GM19372 (cell line): ENCODE results near the gene BRD8.
"Not testable (repeated sequence)": the region's sequence is repeated elsewhere in the genome, so short reads cannot be mapped to it uniquely, and the experiment has no call there.

Experiments
- ATAC-seq: cut with Tn5 transposase; IDR thresholded peaks from one replicate; pipeline ENCODE4 v1.9.1; 2021; ENCODE audit warnings: mild to moderate bottlenecking, low read depth, moderate library complexity; ENCODE audit not compliant: unreplicated experiment

The BRD8 gene, protein sequence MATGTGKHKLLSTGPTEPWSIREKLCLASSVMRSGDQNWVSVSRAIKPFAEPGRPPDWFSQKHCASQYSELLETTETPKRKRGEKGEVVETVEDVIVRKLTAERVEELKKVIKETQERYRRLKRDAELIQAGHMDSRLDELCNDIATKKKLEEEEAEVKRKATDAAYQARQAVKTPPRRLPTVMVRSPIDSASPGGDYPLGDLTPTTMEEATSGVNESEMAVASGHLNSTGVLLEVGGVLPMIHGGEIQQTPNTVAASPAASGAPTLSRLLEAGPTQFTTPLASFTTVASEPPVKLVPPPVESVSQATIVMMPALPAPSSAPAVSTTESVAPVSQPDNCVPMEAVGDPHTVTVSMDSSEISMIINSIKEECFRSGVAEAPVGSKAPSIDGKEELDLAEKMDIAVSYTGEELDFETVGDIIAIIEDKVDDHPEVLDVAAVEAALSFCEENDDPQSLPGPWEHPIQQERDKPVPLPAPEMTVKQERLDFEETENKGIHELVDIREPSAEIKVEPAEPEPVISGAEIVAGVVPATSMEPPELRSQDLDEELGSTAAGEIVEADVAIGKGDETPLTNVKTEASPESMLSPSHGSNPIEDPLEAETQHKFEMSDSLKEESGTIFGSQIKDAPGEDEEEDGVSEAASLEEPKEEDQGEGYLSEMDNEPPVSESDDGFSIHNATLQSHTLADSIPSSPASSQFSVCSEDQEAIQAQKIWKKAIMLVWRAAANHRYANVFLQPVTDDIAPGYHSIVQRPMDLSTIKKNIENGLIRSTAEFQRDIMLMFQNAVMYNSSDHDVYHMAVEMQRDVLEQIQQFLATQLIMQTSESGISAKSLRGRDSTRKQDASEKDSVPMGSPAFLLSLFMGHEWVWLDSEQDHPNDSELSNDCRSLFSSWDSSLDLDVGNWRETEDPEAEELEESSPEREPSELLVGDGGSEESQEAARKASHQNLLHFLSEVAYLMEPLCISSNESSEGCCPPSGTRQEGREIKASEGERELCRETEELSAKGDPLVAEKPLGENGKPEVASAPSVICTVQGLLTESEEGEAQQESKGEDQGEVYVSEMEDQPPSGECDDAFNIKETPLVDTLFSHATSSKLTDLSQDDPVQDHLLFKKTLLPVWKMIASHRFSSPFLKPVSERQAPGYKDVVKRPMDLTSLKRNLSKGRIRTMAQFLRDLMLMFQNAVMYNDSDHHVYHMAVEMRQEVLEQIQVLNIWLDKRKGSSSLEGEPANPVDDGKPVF

DNA sequence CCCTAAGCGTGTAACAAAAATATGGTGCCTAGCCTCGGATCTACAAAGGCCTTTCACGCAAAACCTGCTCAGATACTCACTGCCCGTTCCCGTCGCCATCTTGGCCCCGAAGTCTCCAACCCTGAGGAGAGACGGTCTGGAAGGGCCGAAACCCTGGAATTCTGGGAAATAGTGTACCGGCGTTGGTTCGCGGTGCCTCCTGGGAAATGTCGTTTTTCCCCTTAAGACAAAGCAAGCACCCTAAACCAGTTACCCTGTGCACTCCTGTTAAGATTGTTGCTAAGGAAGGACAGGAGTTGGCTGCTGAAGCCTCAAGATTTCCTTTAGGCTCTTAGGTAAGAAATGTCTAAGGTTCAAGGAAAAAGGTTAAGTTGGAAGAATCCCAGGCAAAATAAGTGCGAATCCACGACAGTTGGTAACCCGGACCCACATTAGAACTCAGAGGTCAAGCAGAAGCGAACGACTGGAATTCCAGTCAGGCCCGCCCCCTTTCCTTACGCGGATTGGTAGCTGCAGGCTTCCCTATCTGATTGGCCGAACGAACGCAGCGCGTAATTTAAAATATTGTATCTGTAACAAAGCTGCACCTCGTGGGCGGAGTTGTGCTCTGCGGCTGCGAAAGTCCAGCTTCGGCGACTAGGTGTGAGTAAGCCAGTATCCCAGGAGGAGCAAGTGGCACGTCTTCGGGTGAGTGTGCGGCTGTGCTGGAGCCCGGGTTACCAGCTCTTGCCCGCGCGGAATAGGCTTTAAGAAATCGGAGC, at the start of gene BRD8, which contains the start of gene KIF20A:
Gene BRD8 (minus strand): TSS at position 115 of the 761 bp plus-strand sequence. CDS start 16 bp downstream, at position 99.
Gene KIF20A (plus strand): TSS at position 597 of the 761 bp plus-strand sequence. CDS start 569 bp downstream, outside the sequence.
- peak; percentile 73 for ATAC-seq

GRCh38 chr5:138226910-138227309, 48.5 kb upstream of the BRD8 start:
- no peak for ATAC-seq

GRCh38 chr5:138224712-138225111, 46.3 kb upstream of the BRD8 start:
- ATAC-seq: no peak

- no peak for ATAC-seq
These were observed 45.1 kb upstream of the BRD8 start for GRCh38 chr5:138223532-138223931.

- no peak for ATAC-seq
These were observed 38.4 kb upstream of the BRD8 start for GRCh38 chr5:138216799-138217198.

DNA sequence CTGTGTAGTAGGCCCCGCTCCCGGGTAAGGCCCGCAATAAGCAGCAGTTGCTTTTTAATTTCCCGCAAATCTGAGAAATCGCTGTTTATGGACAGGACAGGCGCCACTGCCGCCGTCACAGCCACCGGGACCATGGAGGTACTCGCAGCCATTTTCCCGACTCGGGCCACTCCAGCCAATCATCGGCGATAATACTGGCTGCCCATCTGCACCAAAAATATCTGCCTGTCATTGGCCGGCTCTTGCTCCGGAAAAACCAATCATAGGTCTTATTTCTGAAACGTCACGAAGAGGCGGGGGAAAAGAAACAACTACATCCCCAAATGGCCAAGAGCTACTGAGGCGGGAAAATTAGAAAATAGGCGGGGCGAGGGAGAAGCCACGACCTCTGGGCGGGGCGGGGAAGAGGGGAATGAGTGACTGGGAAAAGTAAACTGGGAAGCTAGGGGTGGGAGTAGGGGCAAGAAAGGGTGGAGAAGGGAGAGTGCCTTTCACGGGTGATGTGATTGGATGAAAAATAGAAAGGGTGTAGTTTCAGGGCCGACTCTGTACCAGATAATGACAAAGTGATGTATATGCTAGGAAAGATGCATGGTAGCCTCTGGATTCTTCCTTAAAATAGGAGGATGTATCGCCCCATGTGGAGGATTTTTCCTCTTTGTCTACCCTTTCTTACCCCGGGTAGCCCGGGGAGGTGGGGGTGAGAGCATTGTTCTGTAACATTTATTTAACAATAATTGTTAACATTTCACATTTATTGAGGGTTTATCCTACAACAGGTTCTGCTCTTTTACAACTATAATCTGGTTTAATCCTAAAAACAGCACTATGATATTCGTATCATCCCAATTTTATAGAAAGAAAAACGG, 35.0 kb upstream of the BRD8 start, which contains the start of gene CDC23:
Gene CDC23 (minus strand): TSS at position 163 of the 869 bp plus-strand sequence. CDS start 11 bp downstream, at position 152.
- peak; percentile 99 for ATAC-seq

GRCh38 chr5:138212828-138213160, 34.4 kb upstream of the BRD8 start:
- ATAC-seq: peak; percentile 21

GRCh38 chr5:138210985-138211384, 32.6 kb upstream of the BRD8 start:
- ATAC-seq: no peak

DNA sequence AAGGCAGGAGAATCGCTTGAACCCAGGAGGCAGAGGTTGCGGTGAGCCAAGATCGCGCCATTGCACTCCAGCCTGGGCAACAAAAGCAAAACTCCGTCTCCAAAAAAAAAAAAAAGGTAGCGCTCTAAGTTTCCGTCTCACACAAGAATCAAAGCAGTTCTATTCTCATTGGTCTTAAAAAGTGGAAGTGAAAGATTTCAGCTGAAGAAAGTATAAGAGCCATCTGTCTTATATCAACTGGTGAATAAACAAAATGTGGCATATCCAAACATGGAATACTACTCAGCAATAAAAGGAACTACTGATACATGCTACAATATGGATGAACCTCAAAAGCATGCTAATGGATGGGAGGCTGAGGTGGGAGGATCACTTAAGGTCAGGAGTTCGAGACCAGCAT, 15.4 kb upstream of the BRD8 start:
- ATAC-seq: not testable (repeated sequence)

DNA sequence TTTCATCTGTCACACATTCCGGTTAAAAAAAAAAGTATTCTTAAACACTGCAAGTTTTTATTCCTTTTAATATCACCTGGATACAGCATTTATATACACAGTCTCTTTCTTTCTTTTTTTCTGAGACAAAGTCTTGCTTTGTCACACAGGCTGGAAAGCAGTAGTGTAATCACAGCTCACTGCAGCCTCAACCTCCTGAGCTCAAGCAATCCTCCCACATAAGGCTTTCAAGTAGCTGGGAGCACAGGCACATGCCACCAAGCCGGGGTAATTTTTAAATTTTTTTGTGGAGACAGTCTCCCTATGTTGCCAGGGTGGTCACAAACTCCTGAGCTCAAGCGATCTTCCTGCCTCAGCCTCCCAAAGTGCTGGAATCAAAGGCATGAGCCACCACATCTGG, 14.4 kb upstream of the BRD8 start:
- ATAC-seq: no peak

DNA sequence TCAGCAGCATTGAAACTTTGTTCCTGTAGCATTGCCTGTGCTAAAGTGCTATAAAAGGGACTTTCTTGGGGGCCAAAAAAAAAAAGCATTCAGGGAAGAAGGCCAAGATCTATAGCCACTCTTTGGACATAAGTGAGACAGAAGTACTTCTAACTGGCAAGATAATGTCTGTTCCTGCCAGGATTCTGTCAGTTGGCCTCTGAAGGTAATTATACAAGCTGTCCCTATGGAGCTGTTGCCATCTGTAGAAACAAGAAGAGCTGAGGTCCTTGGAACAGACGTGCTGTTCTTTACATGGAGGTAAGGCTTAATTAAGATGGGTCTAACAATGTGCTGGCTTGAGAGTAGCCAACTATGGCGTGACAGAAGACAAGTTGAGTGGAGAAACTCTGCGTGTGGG, 10.2 kb upstream of the BRD8 start:
- ATAC-seq: no peak

- ATAC-seq: no peak
These were observed 7.6 kb upstream of the BRD8 start for GRCh38 chr5:138186002-138186447.

DNA sequence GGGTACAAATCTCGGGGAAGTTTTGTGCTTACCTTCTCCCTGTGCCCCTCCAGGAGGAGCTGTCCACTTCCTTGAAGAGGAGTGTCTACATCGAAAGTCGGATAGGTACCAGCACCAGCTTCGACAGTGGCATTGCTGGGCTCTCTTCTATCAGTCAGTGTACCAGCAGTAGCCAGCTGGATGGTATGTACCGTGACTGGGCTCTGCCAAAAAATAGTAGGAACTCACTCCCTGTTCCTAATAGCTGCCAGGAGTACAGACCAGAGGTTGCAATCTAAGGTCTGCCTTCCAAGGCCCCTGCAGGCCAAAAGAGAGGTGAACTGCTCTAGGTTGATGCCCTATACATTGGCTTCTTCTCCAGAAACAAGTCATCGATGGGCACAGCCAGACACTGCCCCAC, 4.4 kb upstream of the BRD8 start:
- no peak for ATAC-seq

DNA sequence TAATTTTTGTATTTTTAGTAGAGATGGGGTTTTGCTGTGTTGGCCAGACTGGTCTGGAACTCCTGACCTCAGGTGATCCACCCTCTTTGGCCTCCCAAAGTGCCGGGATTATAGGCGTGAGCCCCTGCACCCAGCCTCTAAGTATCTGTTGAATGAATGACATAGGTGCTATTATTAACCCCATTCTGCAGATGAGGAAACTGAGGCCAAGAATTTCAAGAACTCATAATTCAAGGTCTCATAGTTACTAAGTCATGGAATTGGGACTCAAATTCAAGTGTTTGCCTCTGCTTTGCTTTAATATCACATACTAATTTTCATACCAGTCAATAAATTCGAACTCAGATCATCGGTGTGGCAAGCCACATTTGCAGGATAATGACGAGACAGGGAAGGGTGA, 2.4 kb upstream of the BRD8 start:
- ATAC-seq: no peak

DNA sequence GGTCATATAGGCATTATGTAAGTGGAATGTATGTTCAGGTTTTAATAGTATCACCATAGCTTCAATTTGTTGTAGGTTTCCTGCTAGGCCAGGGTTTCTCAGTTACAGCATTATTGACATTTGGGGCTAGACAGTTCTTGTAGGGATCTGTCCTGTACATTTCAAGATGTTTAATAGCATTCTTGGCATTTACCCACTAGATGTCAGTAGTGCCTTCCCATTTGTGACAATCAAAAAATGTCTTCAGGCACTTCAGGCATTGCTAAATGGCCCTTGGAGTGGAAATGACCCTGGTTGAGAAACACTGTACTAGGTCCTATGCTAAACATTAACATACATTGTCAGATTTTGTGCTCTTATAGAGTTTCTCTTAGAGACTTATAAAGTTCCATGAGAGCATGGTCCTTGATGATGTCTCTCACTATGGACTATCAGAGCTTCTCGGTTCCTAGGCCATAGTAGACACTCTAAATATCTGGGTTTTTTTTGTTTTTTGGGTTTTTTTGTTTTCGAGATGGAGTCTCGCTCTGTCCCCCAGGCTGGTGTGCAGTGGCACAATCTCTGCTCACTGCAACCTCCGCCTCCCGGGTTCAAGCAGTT, 1.9 kb upstream of the BRD8 start:
- ATAC-seq: no peak

GRCh38 chr5:138179277-138179857, 937 bp upstream of the BRD8 start:
- ATAC-seq: no peak

- ATAC-seq: no peak
These were observed 402 bp downstream of the BRD8 start for GRCh38 chr5:138177941-138178515.

- ATAC-seq: no peak
These were observed 8.1 kb downstream of the BRD8 start for GRCh38 chr5:138170299-138170698.
